Activated CD4-positive, alpha-beta T cell treated with anti-CD3 and anti-CD28 coated beads, Interleukin-2, Interleukin-4, amounts not matched to agents 100 ng/mL and 50 ng/mL, durations not matched to agents 16 hours and 8 hours (primary cell): Measurements from ENCODE around the gene RND3.

Experiments used
- DNase-seq: peaks from one replicate; pipeline ENCODE4 v3.0.0-alpha.2; 2020; ENCODE audit warnings: low spot score

RND3 gene

DNA sequence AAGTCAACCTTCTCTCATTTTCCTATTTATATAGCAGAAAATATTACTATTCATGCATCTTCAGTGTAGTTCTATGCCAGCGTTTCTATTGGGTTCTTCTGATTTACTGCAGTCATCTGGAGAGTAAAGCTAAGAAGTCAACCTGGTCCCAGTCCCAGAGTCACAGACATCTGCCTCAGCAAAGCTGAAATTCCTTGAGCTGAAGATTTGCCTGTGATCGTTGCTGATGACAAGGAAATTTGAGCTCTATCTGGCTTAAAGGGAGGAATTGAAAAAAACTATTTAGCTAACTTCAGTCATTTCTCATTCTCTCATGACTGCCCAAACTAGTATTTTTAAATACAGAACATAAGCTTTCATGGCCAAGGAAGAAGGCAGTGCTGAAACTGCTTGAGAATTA lies 45.7 kb downstream of the RND3 start:
- no peak for DNase-seq

DNA sequence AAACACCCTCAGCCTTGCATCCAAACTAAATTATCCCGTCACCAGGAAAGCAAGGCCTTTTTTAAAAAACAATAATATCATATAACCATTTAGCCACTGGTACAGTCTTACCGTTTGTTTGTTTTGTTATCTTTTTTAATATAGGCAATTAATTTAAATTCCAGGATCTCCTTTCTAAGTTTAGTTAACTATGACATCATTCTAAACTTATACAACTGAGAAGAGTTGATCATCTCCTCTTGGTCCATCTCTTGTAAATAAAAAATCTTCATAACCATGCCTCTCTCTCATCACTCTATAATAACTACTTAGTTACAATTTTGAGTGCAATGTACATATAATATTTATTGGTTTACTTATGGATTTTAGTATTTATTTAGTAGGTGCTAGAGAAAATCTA lies 46.2 kb downstream of the RND3 start:
- DNase-seq: no peak

DNA sequence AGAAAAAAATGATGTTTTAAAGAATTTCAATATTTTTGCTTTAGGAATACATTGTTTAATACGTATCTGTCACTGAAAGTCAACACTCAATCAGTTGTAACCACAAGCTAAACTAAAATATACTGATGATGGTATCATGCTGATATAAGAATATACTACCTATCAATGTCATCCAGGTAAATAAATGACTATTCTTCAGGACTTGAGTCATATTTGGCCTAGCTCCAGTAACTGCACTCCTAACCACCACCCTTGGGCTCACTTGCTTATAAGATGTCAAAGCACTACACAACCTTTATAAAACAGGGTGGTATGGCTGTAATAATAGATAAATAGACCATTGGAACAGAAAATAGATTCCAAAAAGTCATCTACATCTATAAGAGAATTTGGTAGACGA lies 48.8 kb downstream of the RND3 start:
- DNase-seq: no peak

DNA sequence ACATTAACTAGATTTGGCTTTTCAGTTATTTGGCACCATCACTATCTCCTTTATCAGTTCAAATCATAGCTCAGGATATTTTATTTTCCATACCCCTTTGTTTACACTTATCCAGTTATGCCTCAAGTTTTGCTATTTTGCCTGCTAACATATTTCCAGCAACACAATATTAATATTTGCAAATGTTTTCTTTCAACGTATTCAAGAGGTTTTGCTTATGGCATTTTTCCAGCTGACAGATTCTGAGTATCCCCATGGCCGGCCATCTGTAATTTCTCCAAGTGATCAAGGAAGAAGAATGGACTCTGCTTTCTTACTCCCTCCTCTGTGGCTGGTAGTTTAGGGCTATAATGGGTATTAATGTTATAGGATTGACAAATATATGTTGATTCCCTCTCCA lies 49.4 kb downstream of the RND3 start:
- no peak for DNase-seq

DNA sequence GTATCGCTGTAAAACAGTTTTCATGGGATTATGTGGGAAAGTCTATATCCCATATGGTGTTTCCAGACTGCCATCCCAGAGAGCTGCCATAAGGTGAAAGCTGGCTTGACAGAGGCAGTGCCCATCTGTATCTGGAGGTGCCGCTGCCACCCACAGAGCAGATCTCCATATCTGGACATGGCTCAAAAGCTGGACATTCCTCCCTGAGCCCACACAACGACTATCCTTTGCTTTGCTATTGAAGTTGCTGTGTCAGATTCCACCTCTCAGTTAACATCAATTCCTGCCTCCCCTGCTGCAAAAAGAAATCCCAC lies 55.2 kb downstream of the RND3 start:
- no peak for DNase-seq

DNA sequence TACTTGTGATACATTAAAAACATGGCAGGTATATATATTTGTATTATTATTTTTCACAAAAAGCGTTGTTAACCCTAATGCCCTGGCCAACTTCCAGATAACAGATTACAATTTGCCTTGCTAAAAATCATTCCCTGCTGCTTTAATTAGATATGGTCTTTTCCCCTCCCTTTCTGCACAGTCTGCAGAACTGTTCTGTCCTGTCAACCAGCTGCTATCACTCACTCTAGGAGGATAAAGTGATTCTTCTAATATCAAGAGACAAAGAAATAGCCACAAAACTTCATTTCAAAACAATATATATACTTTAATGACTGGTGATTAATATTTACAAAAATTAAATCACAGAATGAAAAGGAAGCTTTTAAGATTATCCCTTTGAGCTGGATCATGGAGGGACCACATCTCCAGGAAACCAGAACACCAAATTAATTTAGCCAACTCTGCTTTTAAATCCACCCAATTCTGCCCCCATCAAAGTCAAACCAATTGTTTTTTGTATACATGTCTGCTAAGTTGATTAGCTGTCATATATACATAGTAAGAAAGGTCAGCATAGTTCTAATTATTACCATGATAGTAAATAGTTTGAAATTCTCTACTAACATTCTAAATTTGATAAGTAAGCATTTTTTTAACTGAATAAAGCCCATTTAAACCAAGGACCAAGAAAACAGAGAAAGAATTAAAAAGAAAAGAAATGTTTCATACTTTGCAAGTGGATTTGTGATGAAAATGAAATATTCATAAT lies 55.7 kb downstream of the RND3 start:
- no peak for DNase-seq

DNA sequence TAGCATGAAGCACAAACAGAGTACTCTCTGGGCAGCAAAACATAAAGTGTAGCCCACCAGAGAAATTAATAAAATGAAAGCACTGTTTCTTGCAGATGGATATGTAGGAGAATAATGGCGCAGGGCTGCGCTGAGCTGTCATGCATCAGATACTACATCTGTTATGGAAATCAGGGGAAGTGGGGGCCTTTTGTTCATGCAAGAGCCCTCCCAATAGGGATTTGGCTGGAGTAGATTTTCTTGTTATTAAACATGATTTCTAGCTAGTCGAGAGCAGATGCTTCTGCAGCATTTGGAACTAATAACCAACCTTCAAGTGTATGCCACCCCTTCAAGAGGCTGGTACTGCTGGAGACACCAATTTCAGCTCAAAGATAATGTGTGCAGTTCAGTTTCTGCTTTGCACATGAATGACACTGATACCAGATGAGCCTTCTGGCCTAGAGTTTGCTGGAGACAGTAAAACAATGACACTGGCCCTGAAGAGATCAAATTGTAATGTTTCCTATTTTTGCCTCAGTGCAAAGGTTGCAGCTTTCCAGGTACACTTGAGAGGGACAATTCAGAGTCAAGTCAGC lies 58.0 kb downstream of the RND3 start:
- no peak for DNase-seq

DNA sequence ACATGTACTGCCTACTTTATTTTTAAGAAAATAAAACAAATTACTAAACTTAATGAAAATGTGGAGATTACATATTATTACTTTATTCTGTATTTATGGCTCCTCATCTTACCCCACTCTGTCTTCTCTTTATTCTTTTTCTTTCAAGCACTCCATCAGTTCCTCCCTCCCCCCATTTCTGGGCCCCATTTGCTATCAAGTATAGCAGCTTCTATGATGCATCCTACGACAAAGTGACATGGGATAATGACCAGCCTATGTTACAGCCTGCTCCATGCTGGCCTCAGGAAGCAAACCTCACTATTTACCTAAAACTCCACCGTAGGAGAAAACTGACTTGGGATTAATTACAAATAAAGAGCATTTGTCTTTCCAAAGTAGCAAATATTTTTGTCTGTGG lies 58.8 kb downstream of the RND3 start:
- DNase-seq: no peak

DNA sequence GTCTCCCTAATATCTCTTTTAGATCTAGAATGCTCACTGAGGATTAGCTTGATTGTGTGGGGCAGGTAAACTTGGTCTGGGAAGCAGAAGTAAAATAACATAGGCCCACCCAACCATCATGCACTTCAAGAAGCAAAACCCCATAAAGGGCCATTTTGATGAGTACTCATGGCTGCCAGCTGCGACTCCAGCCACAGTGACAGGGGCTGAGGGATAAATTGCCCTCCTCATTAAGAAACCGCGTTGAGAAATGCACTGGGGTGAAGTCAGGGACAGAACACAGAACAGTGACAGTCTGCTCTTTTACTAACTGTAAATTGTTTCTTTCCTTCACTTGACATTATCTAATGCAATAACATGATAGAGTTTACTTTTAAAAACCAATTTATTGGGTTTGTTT lies 60.2 kb downstream of the RND3 start:
- DNase-seq: no peak

DNA sequence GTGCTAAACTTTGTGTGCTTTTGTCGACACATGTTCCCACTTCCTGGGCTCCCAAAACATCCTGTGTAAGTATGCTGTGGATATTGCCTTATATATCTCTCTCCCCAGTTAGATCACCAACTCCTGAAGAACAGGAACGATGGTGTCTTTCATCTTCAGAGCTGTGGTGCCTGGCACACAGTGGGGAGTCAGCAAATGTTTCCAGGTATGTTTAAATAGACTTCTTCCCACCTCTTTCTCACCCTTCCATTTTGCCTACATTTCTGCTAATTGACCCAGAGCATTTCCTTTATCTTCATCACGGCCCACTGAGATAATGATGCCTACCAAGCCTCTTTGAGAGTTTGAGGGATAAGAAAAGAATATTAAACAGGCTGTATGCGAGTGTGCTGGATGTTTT lies 60.7 kb downstream of the RND3 start:
- no peak for DNase-seq

DNA sequence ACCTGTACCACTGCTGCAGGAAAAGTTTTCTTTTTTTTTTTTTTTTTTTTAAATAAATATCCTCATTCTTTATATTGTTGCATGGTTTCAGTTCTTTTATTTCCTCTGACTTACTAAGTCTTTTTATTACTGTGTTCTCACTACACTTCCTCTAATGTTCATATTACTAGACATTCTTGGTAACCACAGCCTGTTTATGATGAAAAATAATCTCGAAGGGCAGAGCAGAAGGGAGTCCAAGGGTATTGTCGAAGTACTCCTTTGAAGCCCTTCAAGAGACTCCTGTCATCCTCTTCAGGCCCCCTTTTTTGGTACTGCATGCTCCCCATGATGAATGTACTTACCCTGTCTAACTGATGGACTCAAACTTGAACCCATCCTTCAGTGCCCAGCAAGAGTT lies 61.2 kb downstream of the RND3 start:
- no peak for DNase-seq

DNA sequence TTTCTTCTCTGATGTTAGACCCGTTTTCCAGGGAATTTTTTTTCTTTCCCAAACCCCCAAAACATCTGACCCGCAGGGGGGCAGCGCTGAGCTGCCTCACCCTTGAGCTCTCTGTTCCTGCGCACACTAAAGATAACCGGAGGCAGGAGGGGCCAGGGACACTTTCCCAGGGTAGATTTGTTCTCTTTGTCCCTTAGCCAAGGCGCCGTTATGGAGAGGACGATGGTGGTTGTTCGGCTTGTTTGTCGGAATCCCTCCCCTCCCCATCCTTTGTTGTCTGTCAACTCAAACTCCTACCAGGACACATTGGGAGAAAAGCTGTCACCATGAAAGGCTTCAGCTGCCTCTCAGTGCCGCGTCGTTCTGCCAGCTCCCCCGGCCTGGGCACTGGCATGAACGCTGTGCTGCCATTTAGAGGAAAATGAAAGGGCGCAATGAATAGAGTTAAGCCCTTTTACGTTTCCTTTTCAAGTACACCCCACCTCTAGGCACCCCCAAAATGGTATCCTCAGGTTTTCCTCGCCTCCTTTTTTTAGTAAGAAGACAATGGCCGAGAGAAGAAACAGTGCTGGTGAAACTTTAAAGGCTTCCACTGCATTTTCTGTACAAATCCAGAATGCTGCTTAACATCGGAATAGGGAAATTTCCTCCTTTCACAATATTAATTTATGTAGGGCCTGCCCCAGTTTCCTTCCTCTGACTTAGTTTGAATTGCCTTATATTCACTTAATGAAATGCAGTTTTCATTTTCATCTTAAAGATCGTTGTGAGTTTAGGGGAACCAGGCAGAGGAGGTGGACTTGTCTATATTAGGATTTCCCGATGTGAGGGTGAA lies 62.1 kb downstream of the RND3 start:
- DNase-seq: no peak

DNA sequence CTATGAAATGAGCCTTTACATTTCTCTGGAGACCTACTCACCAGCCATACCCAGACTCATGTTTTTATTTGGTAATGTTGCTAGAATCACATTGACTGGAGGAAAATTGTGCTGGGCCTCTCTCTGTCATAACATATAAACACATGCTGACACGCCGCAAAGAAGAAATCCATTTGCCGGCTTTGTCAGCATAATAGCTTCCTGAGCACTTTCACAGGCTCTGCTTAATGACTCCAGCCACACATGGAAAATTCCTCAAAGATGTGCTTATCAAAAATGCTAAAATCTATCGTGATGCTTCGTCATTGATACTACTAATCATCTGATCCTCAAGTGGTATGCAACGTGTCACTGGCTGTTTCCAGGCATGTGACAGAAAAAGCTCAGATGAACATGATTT lies 63.1 kb downstream of the RND3 start:
- DNase-seq: no peak

DNA sequence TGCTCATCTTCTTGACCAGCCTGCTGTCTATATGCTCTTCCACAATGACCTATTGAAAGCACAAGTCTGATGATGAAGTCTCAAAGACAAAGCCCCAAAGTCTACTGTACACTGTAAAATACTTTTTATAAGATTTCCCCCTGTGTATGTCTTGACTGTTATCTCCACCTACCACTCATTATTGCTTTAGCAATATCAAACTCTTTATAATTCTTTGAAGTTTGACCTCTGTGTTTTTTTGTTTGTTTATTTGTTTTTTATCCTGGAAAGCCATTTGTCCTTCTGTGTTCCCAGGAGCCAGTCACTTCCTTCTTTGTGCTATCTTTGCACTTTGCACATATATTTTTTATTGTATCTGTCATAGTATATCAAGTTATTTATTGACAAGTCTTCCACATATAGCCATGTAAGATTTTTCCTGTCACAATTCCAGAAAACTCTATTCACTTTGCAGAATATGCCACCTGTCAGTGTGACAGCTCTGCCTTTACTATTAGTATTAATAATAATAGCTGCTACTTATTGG lies 66.3 kb downstream of the RND3 start:
- DNase-seq: no peak

DNA sequence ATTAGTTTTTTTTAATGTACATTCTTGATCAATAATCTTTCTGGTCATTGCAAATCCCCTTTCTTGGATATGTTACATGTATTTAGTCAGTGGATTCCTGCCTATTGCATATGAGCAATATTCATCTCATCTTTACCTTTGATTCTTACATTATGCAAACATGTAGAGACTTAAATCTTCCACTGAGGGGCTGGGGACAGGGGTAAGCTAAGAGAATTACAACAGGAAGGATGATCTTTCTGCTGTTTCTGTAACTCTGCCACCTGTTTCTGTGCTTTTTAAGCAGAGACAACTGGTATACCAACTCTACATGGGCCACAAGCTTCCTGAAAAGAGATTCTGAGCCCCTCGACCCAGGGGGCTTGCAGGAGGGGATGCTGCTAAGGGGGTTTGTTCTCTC lies 68.6 kb downstream of the RND3 start:
- no peak for DNase-seq
